Uterus (tissue), 4 donors: ENCODE data around the gene PLEKHA4. TPM values are rescaled to one million over a fixed set of nuclear protein-coding genes. Genes with fewer than 3 reads are reported as not detected.
"Not testable (repeated sequence)": the region's sequence is repeated elsewhere in the genome, so short reads cannot be mapped to it uniquely, and the experiment has no call there.

ENCODE experiments used
- DNase-seq, 2 donors: peaks; one replicate each; pipeline ENCODE4 v3.0.0-alpha.2; 2019 to 2020
- H3K27ac ChIP-seq, 2 donors: fragments of 200-600 bp; sonication (generic); 1 replicate in 1 of 2; 2 replicates in 1 of 2; pipeline ENCODE4 v1.5.1; 2016 to 2018
- H3K27me3 ChIP-seq, 2 donors: fragments of 200-600 bp; sonication (generic); one replicate each; pipeline ENCODE4 v1.5.1; 2018 to 2019; ENCODE audit warnings: control low read depth in 1 of 2
- H3K36me3 ChIP-seq, 2 donors: fragments of 200-600 bp; sonication (generic); one replicate each; pipeline ENCODE4 v1.5.1; 2019; ENCODE audit warnings: control low read depth in 1 of 2
- H3K4me1 ChIP-seq, 2 donors: fragments of 200-600 bp; sonication (generic); one replicate each; pipeline ENCODE4 v1.5.1; 2018 to 2019; ENCODE audit warnings: control low read depth in 1 of 2
- H3K4me3 ChIP-seq, 2 donors: fragments of 200-600 bp; sonication (generic); 1 replicate in 1 of 2; 2 replicates in 1 of 2; pipeline ENCODE4 v1.5.1; 2018 to 2019; ENCODE audit warnings: mild to moderate bottlenecking in 1 of 2
- H3K9me3 ChIP-seq, 2 donors: fragments of 200-600 bp; sonication (generic); one replicate each; pipeline ENCODE4 v1.5.1; 2019; ENCODE audit warnings: control low read depth in 1 of 2
- CTCF ChIP-seq, 4 experiments: fragments of 200-600 bp in 2 of 4; fragments of 450-650 bp in 2 of 4; sonication (generic) in 2 of 4; IDR thresholded peaks; one replicate each; pipeline ENCODE4 v1.5.1; 2016 to 2019; ENCODE audit warnings: antibody characterized with exemption in 4 of 4, mild to moderate bottlenecking in 2 of 4, moderate library complexity in 1 of 4
- POLR2A ChIP-seq, 2 donors: fragments of 450-650 bp; IDR thresholded peaks; one replicate each; pipeline ENCODE4 v1.6.1; 2016; ENCODE audit warnings: antibody characterized with exemption in 2 of 2, mild to moderate bottlenecking in 1 of 2, moderate library complexity in 1 of 2
- intact Hi-C: fragments of 100-400 bp; cut with DNase I; formaldehyde crosslinking; loops from one replicate; pipeline ENCODE4 v1.15.1; 2023; ENCODE audit warnings: low total_unique reads
- total RNA-seq, 4 donors: library from RNA; depleted of rRNA in 3 of 4; stranded (reverse); fragments of >200 nt in 3 of 4; gene quantifications; one replicate each; pipeline versions ENCODE4 v1.1.0 to v1.2.4, GENCODE V29; 2014 to 2023
- donor health status: DM: yes; HTN: yes; CAD: no.

Gene PLEKHA4
- total RNA-seq, 4 donors from 2014 or later = 1.3 to 60.4 (median 10.4) TPM

- Histone ChIP-seq H3K4me3 (peak overlapping the region; percentile 95 to 100), H3K4me1 (peaks cover 6 to 8% of the 10 kb centered on the region in 2 donors), H3K27me3 (no peaks in the 10 kb centered on the region), H3K36me3 (no peaks in the 10 kb centered on the region), H3K9me3 (no peaks in the 10 kb centered on the region), H3K27ac (peak overlapping the region; percentile 100)
- no peak for TF ChIP-seq POLR2A (IDR thresholded peaks at IDR 0.05)
- no peak for TF ChIP-seq CTCF (IDR thresholded peaks at IDR 0.05)
- intact Hi-C loops = no loop called here
- peak; percentile 47 to 49 for DNase-seq
Measured at GRCh38 chr19:48874303-48875135, 6.1 kb upstream of the PLEKHA4 start.

- Histone ChIP-seq H3K4me1 (peaks cover 6 to 8% of the 10 kb centered on the region in 2 donors), H3K36me3 (no peaks in the 10 kb centered on the region), H3K4me3 (peak overlapping the region; percentile 95 to 100), H3K27ac (peak overlapping the region; percentile 100), H3K27me3 (no peaks in the 10 kb centered on the region), H3K9me3 (no peaks in the 10 kb centered on the region)
- intact Hi-C loops = no loop called here
- peak in 1 of 2 donors; percentile 22 for DNase-seq
- TF ChIP-seq POLR2A (IDR thresholded peaks at IDR 0.05) (no peak), CTCF (IDR thresholded peaks at IDR 0.05) (no peak)
Measured at GRCh38 chr19:48873476-48874302, 5.3 kb upstream of the PLEKHA4 start.

GRCh38 chr19:48872884-48873475, 4.6 kb upstream of the PLEKHA4 start:
- intact Hi-C loops = no loop called here

GRCh38 chr19:48872182-48872883, 3.9 kb upstream of the PLEKHA4 start, which contains the start of gene PPP1R15A:
PPP1R15A (plus strand) TSS chr19:48872421; CDS start chr19:48873234, 813 bp downstream.
- Histone ChIP-seq H3K27me3 (no peaks in the 10 kb centered on the region), H3K4me1 (peaks cover 8 to 13% of the 10 kb centered on the region in 2 donors), H3K4me3 (peak within 1 kb of the TSS; percentile 95 to 100), H3K9me3 (no peaks in the 10 kb centered on the region), H3K27ac (peak within 1 kb of the TSS; percentile 100), H3K36me3 (no peaks in the 10 kb centered on the region)
- DNase-seq = peak; percentile 99 to 100
- TF ChIP-seq POLR2A (IDR thresholded peaks at IDR 0.05) = peak; percentile 99 to 100
- TF ChIP-seq CTCF (IDR thresholded peaks at IDR 0.05) = peak in 3 of 4 experiments; percentile 34 to 80 (median 48)
- intact Hi-C loops = no loop called here

More at GRCh38 chr19:48872884-48873475, 4.6 kb upstream of the PLEKHA4 start:
- H3K4me3 ChIP-seq = peak overlapping the region; percentile 95 to 100
- H3K36me3 ChIP-seq = no peaks in the 10 kb centered on the region
- DNase-seq = peak; percentile 88 to 95
- H3K27me3 ChIP-seq = no peaks in the 10 kb centered on the region
- peaks cover 6 to 8% of the 10 kb centered on the region in 2 donors for H3K4me1 ChIP-seq
- H3K27ac ChIP-seq = peak overlapping the region; percentile 100
- H3K9me3 ChIP-seq = no peaks in the 10 kb centered on the region
- TF ChIP-seq CTCF (IDR thresholded peaks at IDR 0.05) (peak in 1 of 4 experiments; percentile 39), POLR2A (IDR thresholded peaks at IDR 0.05) (peak in 1 of 2 donors; percentile 25)

GRCh38 chr19:48871471-48872181, 3.2 kb upstream of the PLEKHA4 start:
- intact Hi-C loops, H3K27me3 ChIP-seq, H3K36me3 ChIP-seq, DNase-seq, H3K9me3 ChIP-seq: not testable (repeated sequence)
- H3K4me1 ChIP-seq = peaks cover 13 to 14% of the 10 kb centered on the region in 2 donors
- H3K4me3 ChIP-seq = peak overlapping the region in 1 of 2 donors; percentile 100
- peak overlapping the region; percentile 100 for H3K27ac ChIP-seq
